Peyer's patch (tissue), 4 donors: ENCODE measurements around the gene HDAC11.

Experiments used
- POLR2A ChIP-seq, 2 donors: fragments of 450-650 bp; IDR thresholded peaks; one replicate each; pipeline ENCODE4 v1.5.1; 2017; ENCODE audit warnings: antibody characterized with exemption in 2 of 2, mild to moderate bottlenecking in 2 of 2, moderate library complexity in 2 of 2
- TF ChIP-seq, protein P1 (sequence below), 6 experiments: fragments of 450-650 bp in 4 of 6; fragments of 200-600 bp in 2 of 6; sonication (generic) in 1 of 6; IDR thresholded peaks; one replicate each; pipeline ENCODE4 v1.5.1; 2017 to 2019; ENCODE audit warnings: antibody characterized with exemption in 6 of 6, mild to moderate bottlenecking in 3 of 6, moderate library complexity in 1 of 6

DNA sequence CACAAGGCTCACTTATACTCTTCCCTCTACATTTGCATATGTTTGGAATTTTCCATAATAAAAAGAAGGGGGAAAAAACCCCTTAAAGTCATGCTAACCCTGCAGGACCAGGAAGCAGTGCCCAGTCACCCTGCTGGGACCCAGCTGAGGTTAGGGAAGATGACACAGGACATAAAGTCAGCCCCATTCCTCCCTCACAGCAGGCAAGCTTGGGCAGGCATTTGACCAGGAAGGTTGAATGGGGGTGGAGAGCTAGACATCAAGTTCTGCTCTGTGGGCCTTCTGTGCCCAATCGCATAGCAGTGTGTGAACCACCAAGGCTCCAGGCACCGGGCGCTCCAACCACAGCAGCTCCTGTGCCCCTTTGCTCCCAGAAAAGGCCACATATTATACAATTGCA is 7.1 kb upstream of the HDAC11 start:
- TF ChIP-seq, protein P1, sequence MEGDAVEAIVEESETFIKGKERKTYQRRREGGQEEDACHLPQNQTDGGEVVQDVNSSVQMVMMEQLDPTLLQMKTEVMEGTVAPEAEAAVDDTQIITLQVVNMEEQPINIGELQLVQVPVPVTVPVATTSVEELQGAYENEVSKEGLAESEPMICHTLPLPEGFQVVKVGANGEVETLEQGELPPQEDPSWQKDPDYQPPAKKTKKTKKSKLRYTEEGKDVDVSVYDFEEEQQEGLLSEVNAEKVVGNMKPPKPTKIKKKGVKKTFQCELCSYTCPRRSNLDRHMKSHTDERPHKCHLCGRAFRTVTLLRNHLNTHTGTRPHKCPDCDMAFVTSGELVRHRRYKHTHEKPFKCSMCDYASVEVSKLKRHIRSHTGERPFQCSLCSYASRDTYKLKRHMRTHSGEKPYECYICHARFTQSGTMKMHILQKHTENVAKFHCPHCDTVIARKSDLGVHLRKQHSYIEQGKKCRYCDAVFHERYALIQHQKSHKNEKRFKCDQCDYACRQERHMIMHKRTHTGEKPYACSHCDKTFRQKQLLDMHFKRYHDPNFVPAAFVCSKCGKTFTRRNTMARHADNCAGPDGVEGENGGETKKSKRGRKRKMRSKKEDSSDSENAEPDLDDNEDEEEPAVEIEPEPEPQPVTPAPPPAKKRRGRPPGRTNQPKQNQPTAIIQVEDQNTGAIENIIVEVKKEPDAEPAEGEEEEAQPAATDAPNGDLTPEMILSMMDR (IDR thresholded peaks at IDR 0.05): no peak
- TF ChIP-seq POLR2A (IDR thresholded peaks at IDR 0.05): no peak
